C4-2B (cell line): Measurements from ENCODE around the gene PKDCC.

Source experiments
- H3K27ac ChIP-seq: fragments of 450-650 bp; 2 replicates; pipeline ENCODE4 v1.5.1; 2017
- CTCF ChIP-seq: fragments of 450-650 bp; conservative IDR thresholded peaks from 2 replicates; pipeline ENCODE4 v1.5.1; 2017; ENCODE audit warnings: mild to moderate bottlenecking
- ZFX ChIP-seq: fragments of 450-650 bp; IDR thresholded peaks from 2 replicates; pipeline ENCODE4 v1.6.1; 2017

Gene PKDCC

GRCh38 chr2:42045848-42046748 lies 1.7 kb upstream of the PKDCC start:
- TF ChIP-seq ZFX: no peak
- no peak for TF ChIP-seq CTCF
- no peak overlapping the region for H3K27ac ChIP-seq

GRCh38 chr2:42046819-42047487 lies 868 bp upstream of the PKDCC start:
- no peak overlapping the region for H3K27ac ChIP-seq
- no peak for TF ChIP-seq CTCF
- TF ChIP-seq ZFX: no peak

- TF ChIP-seq CTCF (no peak), ZFX (peak; percentile 69)
- H3K27ac ChIP-seq: peak overlapping the region; percentile 57
Measured at GRCh38 chr2:42048299-42049220, 739 bp downstream of the PKDCC start.

- TF ChIP-seq ZFX (no peak), CTCF (no peak)
- no peak overlapping the region for H3K27ac ChIP-seq
Measured at GRCh38 chr2:42049221-42050009, 1.6 kb downstream of the PKDCC start.

GRCh38 chr2:42050010-42050702 lies 2.3 kb downstream of the PKDCC start:
- no peak for TF ChIP-seq ZFX
- TF ChIP-seq CTCF: no peak

More at GRCh38 chr2:42050010-42050702, 2.3 kb downstream of the PKDCC start:
- no peak overlapping the region for H3K27ac ChIP-seq
